Measurements from ENCODE around the gene PDAP1.

Gene PDAP1

GRCh38 chr7:99452541-99452940 is 44.1 kb upstream of the PDAP1 start:
- no peak overlapping the region for H3K9ac ChIP-seq (ENCODE audit: low read depth, low read length, poor library complexity, severe bottlenecking)
- H3K79me2 ChIP-seq (ENCODE audit: insufficient read depth, low read length) = peaks cover 3% of the 10 kb centered on the region; the same call in 1 of the 2 replicates

GRCh38 chr7:99451936-99452335 is 43.5 kb upstream of the PDAP1 start:
- Histone ChIP-seq H3K4me3 (ENCODE audit: low read length, poor library complexity, severe bottlenecking) (no peak overlapping the region), H3K9ac (ENCODE audit: low read depth, low read length, poor library complexity, severe bottlenecking) (no peak overlapping the region), H3K4me2 (ENCODE audit: low read depth, low read length, poor library complexity, severe bottlenecking) (no peak overlapping the region), H3K9me2 (replicated peaks; ENCODE audit: low read depth, low read length) (no peaks in the 10 kb centered on the region), H3K9me3 (ENCODE audit: insufficient read depth, low read depth, low read length) (no peaks in the 10 kb centered on the region), H3K27me3 (ENCODE audit: insufficient read depth, low read length, poor library complexity, severe bottlenecking) (no peaks in the 10 kb centered on the region), H4K20me1 (ENCODE audit: insufficient read depth, low read length, poor library complexity, severe bottlenecking) (peaks cover 6% of the 10 kb centered on the region), H2AFZ (ENCODE audit: low read length) (no peak overlapping the region), H3F3A (ENCODE audit: low read depth) (no peaks in the 10 kb centered on the region), H3K4me1 (ENCODE audit: insufficient read depth, low read length, poor library complexity, severe bottlenecking) (no peaks in the 10 kb centered on the region), H3K79me2 (ENCODE audit: insufficient read depth, low read length) (no peaks in the 10 kb centered on the region), H3K36me3 (ENCODE audit: insufficient read depth, low read length) (peaks cover 84% of the 10 kb centered on the region; the same call in 1 of the 2 replicates)
- no peak for TF ChIP-seq CTCF (conservative IDR thresholded peaks at IDR 0.05; ENCODE audit: low read length)
- no peak for TF ChIP-seq EZH2phosphoT487 (IDR thresholded peaks at IDR 0.05; ENCODE audit: borderline replicate concordance)

More at GRCh38 chr7:99452541-99452940, 44.1 kb upstream of the PDAP1 start:
- H3K36me3 ChIP-seq (ENCODE audit: insufficient read depth, low read length) = peaks cover 89% of the 10 kb centered on the region; the same call in 1 of the 2 replicates
- H3K9me2 ChIP-seq (replicated peaks; ENCODE audit: low read depth, low read length) = no peaks in the 10 kb centered on the region
- no peak overlapping the region for H2AFZ ChIP-seq (ENCODE audit: low read length)
- H3K4me3 ChIP-seq (ENCODE audit: low read length, poor library complexity, severe bottlenecking) = no peak overlapping the region
- H3K27me3 ChIP-seq (ENCODE audit: insufficient read depth, low read length, poor library complexity, severe bottlenecking) = no peaks in the 10 kb centered on the region
- peaks cover 6% of the 10 kb centered on the region for H4K20me1 ChIP-seq (ENCODE audit: insufficient read depth, low read length, poor library complexity, severe bottlenecking)
- no peak overlapping the region for H3K4me2 ChIP-seq (ENCODE audit: low read depth, low read length, poor library complexity, severe bottlenecking)
- TF ChIP-seq EZH2phosphoT487 (IDR thresholded peaks at IDR 0.05; ENCODE audit: borderline replicate concordance) = no peak
- no peak for TF ChIP-seq CTCF (conservative IDR thresholded peaks at IDR 0.05; ENCODE audit: low read length)
- H3K9me3 ChIP-seq (ENCODE audit: insufficient read depth, low read depth, low read length) = no peaks in the 10 kb centered on the region
- no peaks in the 10 kb centered on the region for H3K4me1 ChIP-seq (ENCODE audit: insufficient read depth, low read length, poor library complexity, severe bottlenecking)
- no peaks in the 10 kb centered on the region for H3F3A ChIP-seq (ENCODE audit: low read depth)

- no peak overlapping the region for H3K4me3 ChIP-seq (ENCODE audit: low read length, poor library complexity, severe bottlenecking)
- no peaks in the 10 kb centered on the region for H3K27me3 ChIP-seq (ENCODE audit: insufficient read depth, low read length, poor library complexity, severe bottlenecking)
- no peak overlapping the region for H3K9ac ChIP-seq (ENCODE audit: low read depth, low read length, poor library complexity, severe bottlenecking)
- H3K9me2 ChIP-seq (replicated peaks; ENCODE audit: low read depth, low read length) = no peaks in the 10 kb centered on the region
- H3K4me1 ChIP-seq (ENCODE audit: insufficient read depth, low read length, poor library complexity, severe bottlenecking) = no peaks in the 10 kb centered on the region
- peaks cover 4% of the 10 kb centered on the region; the same call in 1 of the 2 replicates for H3K79me2 ChIP-seq (ENCODE audit: insufficient read depth, low read length)
- H3K9me3 ChIP-seq (ENCODE audit: insufficient read depth, low read depth, low read length) = no peaks in the 10 kb centered on the region
- no peaks in the 10 kb centered on the region for H3F3A ChIP-seq (ENCODE audit: low read depth)
- peaks cover 75% of the 10 kb centered on the region; the same call in 1 of the 2 replicates for H3K36me3 ChIP-seq (ENCODE audit: insufficient read depth, low read length)
- H3K4me2 ChIP-seq (ENCODE audit: low read depth, low read length, poor library complexity, severe bottlenecking) = no peak overlapping the region
- no peaks in the 10 kb centered on the region for H4K20me1 ChIP-seq (ENCODE audit: insufficient read depth, low read length, poor library complexity, severe bottlenecking)
- H2AFZ ChIP-seq (ENCODE audit: low read length) = no peak overlapping the region
- TF ChIP-seq CTCF (conservative IDR thresholded peaks at IDR 0.05; ENCODE audit: low read length) (no peak), EZH2phosphoT487 (IDR thresholded peaks at IDR 0.05; ENCODE audit: borderline replicate concordance) (no peak)
Observed at GRCh38 chr7:99449326-99449725, 40.9 kb upstream of the PDAP1 start.

Data from Loucy (cell line).